ENCODE results near the gene NPC1. TPM values are rescaled to one million over a fixed set of nuclear protein-coding genes. Genes with fewer than 3 reads are reported as not detected.

Gene NPC1
- total and polyA plus RNA-seq, 2 of the 8 experiments (the other 6 are each of a cell fraction or from before 2014, with no cell fraction given) = 34.1 to 39.5 TPM

- POLR2A ChIA-PET (ENCODE audit: partially characterized antibody) = interaction anchor here (0.9 kb wide), 1 partner anchor 590 kb away, joined by 4 read pairs; no protein-coding TSS in a partner anchor
- CTCF ChIA-PET (ENCODE audit: partially characterized antibody) = interaction anchor here (0.7 to 3.7 kb wide), 6 partner anchors 11 to 304 kb away, joined by 3 to 17 read pairs (median 4); no protein-coding TSS in a partner anchor
- H2AFZ ChIP-seq (ENCODE audit: low read length) = no peak overlapping the region
Observed at GRCh38 chr18:23614413-23614812, 28.1 kb upstream of the NPC1 start.

More at GRCh38 chr18:23614413-23614812, 28.1 kb upstream of the NPC1 start:
- H3K79me2 ChIP-seq (ENCODE audit: control insufficient read depth in 1 of 2, insufficient read depth in 2 of 2, low read length in 2 of 2) = no peaks in the 10 kb centered on the region
- no peak overlapping the region for H3K4me3 ChIP-seq (ENCODE audit: extremely low read depth in 1 of 4, insufficient read depth in 2 of 4, low read depth in 3 of 4, low read length in 4 of 4)
- H3K79me1 ChIP-seq (ENCODE audit: low read depth, low read length) = no peaks in the 10 kb centered on the region
- H4K5ac ChIP-seq (ENCODE audit: insufficient read length, low read depth, low read length) = no peak overlapping the region
- no peak overlapping the region for H4K8ac ChIP-seq (ENCODE audit: extremely low read depth, insufficient read depth, low read length)
- DNase-seq (ENCODE audit: low read depth in 1 of 2, low spot score in 2 of 2) (no peak), FAIRE-seq (no peak)
- H3K56ac ChIP-seq (replicated peaks; ENCODE audit: insufficient read length, low read depth, low read length) = no peak overlapping the region
- no peak overlapping the region for H3K23ac ChIP-seq (ENCODE audit: insufficient read length)
- H2BK12ac ChIP-seq (ENCODE audit: low read depth, low read length) = no peak overlapping the region
- H4K20me1 ChIP-seq (replicated peaks in 1 of 2; ENCODE audit: control insufficient read depth in 1 of 2, insufficient read depth in 2 of 2, low read length in 2 of 2) = no peaks in the 10 kb centered on the region
- H3K9me3 ChIP-seq (ENCODE audit: insufficient read depth in 2 of 2, low read depth in 1 of 2, low read length in 1 of 2) = no peaks in the 10 kb centered on the region
- no peak overlapping the region for H3K4ac ChIP-seq (replicated peaks; ENCODE audit: insufficient read length, low read depth, low read length)
- peaks cover 0 to 5% (median 3%) of the 10 kb centered on the region in 4 experiments; a peak in 5 of 7 replicates for H3K27me3 ChIP-seq (replicated peaks in 1 of 4; ENCODE audit: control insufficient read depth in 3 of 4, extremely low read depth in 1 of 4, insufficient read depth in 3 of 4, low read length in 3 of 4)
- H3K36me3 ChIP-seq (ENCODE audit: control insufficient read depth in 2 of 4, insufficient read depth in 4 of 4, low read length in 3 of 4) = no peaks in the 10 kb centered on the region
- no peak overlapping the region for H2BK15ac ChIP-seq (ENCODE audit: low read length)
- 100% methylated on average over 1 of the region's 2 CpGs; no CpG with 5 or more reads in 1 of the 2 experiments for WGBS, 2 experiments (ENCODE audit: extremely low coverage in 1 of 2, insufficient coverage in 1 of 2, insufficient read length in 1 of 2, insufficient replicate concordance in 2 of 2, low coverage in 1 of 2, low lambda C conversion rate in 2 of 2, missing lambda C conversion rate in 1 of 2)
- H3K4me1 ChIP-seq (replicated peaks in 1 of 4; ENCODE audit: control insufficient read depth in 3 of 4, insufficient read depth in 4 of 4, low read length in 3 of 4) = peaks cover 0 to 3% (median 0%) of the 10 kb centered on the region in 4 experiments; a peak in 3 of 7 replicates
- H2BK20ac ChIP-seq (ENCODE audit: low read length) = no peak overlapping the region
- H3K14ac ChIP-seq (ENCODE audit: insufficient read length) = no peak overlapping the region
- H3K4me2 ChIP-seq (ENCODE audit: insufficient read depth in 1 of 2, low read depth in 2 of 2, low read length in 2 of 2) = no peak overlapping the region
- TF ChIP-seq SP4 (IDR thresholded peaks at IDR 0.05; ENCODE audit: low read length) = no peak
- TF ChIP-seq GTF2F1 (IDR thresholded peaks at IDR 0.05; ENCODE audit: borderline replicate concordance, low read depth, low read length) = no peak
- TF ChIP-seq BACH1 (IDR thresholded peaks at IDR 0.05; ENCODE audit: low read length) = no peak
- no peak for TF ChIP-seq E2F6 (IDR thresholded peaks at IDR 0.05)
- no peak for TF ChIP-seq MAFK (IDR thresholded peaks at IDR 0.05; ENCODE audit: low read depth, low read length)
- no peak for TF ChIP-seq CTCF (IDR thresholded peaks at IDR 0.05; ENCODE audit: control extremely low read depth in 1 of 3, insufficient read depth in 1 of 3, low read depth in 1 of 3, low read length in 3 of 3)
- TF ChIP-seq HDAC6 (IDR thresholded peaks at IDR 0.05; ENCODE audit: low read depth, low read length) = no peak
- no peak for TF ChIP-seq POLR2A (IDR thresholded peaks at IDR 0.05; ENCODE audit: control extremely low read depth in 1 of 2, low read depth in 2 of 2, low read length in 2 of 2)
- no peak for TF ChIP-seq POLR2AphosphoS5 (IDR thresholded peaks at IDR 0.05; ENCODE audit: low read depth, low read length)
- TF ChIP-seq CHD1 (IDR thresholded peaks at IDR 0.05; ENCODE audit: low read depth, low read length) = no peak
- TF ChIP-seq EP300 (IDR thresholded peaks at IDR 0.05; ENCODE audit: borderline replicate concordance in 1 of 2, low read depth in 2 of 2, low read length in 2 of 2) = no peak
- TF ChIP-seq CHD2 (IDR thresholded peaks at IDR 0.05; ENCODE audit: low read length) = no peak
- H3K9ac ChIP-seq (replicated peaks in 1 of 4; ENCODE audit: extremely low read depth in 1 of 4, low read depth in 3 of 4, low read length in 3 of 4) = no peak overlapping the region
- no peak overlapping the region for H2BK120ac ChIP-seq (replicated peaks; ENCODE audit: low read depth, low read length)
- H2BK5ac ChIP-seq (ENCODE audit: low read depth, low read length) = no peak overlapping the region
- H3K27ac ChIP-seq (ENCODE audit: low read depth, low read length) = no peak overlapping the region
- peaks cover 8% of the 10 kb centered on the region; the same call in 1 of the 2 replicates for H3K23me2 ChIP-seq (ENCODE audit: low read depth, low read length)
- no peak overlapping the region for H4K91ac ChIP-seq (replicated peaks; ENCODE audit: insufficient read length, low read length)
- no peak overlapping the region for H2AK5ac ChIP-seq (ENCODE audit: low read depth, low read length)
- no peak overlapping the region for H3K18ac ChIP-seq (ENCODE audit: extremely low read depth, low read length)

All from H1 (cell line).